Measurements from ENCODE around the gene TSPAN5.

GRCh38 chr4:98539299-98539698, 119.1 kb downstream of the TSPAN5 start:
- TF ChIP-seq CTCF (IDR thresholded peaks at IDR 0.05), result no peak
- no peak for TF ChIP-seq POLR2A (IDR thresholded peaks at IDR 0.05)

Measured in testis (tissue), 2 donors.